Stimulated activated naive CD8-positive, alpha-beta T cell treated with anti-CD3 and anti-CD28 coated beads, Interleukin-15, amount 100 ng/mL, for 72 hours (primary cell): Measurements from ENCODE around the gene ITGA2B.

Experiments
- ATAC-seq: fragments of 150-1000 bp; cut with Tn5 transposase; 2 replicates; pipeline ENCODE4 v1.10.0; 2021; ENCODE audit warnings: mild to moderate bottlenecking, moderate library complexity
- DNase-seq, 2 donors: peaks; one replicate each; pipeline ENCODE4 v3.0.0; 2021 to 2022
- H3K27ac Mint-ChIP-seq, 2 donors: one replicate each; pipeline ENCODE4 v1.8.0; 2022; ENCODE audit warnings: mild to moderate bottlenecking in 2 of 2, mixed read lengths in 2 of 2, moderate library complexity in 2 of 2
- H3K27me3 Mint-ChIP-seq: one replicate; pipeline ENCODE4 v1.8.0; 2022; ENCODE audit warnings: mixed read lengths
- H3K4me1 Mint-ChIP-seq: one replicate; pipeline ENCODE4 v1.8.0; 2022; ENCODE audit warnings: mild to moderate bottlenecking, mixed read lengths
- H3K4me3 Mint-ChIP-seq, 2 donors: one replicate each; pipeline ENCODE4 v1.8.0; 2022; ENCODE audit warnings: mild to moderate bottlenecking in 2 of 2, mixed read lengths in 2 of 2, moderate library complexity in 1 of 2
- H3K9me3 Mint-ChIP-seq, 2 donors: one replicate each; pipeline ENCODE4 v1.8.0; 2022; ENCODE audit warnings: mixed read lengths in 2 of 2

Gene ITGA2B

DNA sequence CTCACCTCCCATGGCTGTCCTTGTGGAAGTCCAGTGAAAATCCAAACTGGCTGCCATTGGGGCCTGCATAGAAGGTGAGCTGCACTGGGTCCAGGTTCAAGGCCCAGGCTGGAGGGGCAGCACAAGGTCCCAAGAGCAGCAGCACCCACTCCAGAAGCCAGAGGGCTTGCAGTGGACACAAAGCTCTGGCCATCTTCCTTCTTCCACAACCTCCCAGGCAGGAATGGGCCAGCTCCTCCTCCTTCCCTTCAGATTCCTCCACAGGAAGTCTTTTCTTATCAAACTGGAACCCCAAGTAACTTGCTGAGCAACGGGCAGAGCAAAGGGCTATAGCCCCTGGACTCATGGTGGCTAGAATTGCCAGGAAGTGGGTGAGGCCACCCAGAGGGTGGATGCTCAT, at the start of gene ITGA2B:
Gene ITGA2B, minus strand, starts transcription at position 369 of the 400 bp plus-strand sequence. Its CDS starts 176 bp downstream, at position 193.
- ATAC-seq, result no peak
- H3K27ac Mint-ChIP-seq, result no peak within 1 kb of the TSS

DNA sequence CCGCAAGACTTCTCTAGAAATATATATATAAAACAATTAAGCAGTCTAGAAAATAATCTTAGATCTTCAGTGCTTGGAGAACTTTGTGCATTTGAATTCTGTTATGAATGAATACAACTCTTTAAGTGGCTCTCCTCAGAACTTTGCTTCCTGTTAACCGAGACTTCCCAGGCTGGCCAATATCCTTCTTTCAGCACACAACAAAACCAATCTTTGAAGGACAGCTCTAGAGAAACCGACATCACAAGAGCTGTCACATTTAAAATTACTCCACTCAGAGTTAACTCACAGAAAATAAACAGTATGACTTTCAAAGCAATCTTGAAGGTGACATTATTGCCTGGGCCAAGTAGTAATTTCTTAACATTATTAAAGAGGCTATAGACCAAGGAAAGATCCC, 49.7 kb upstream of the ITGA2B start:
- Mint-ChIP-seq H3K4me3 (no peak overlapping the region), H3K4me1 (peaks cover 18% of the 10 kb centered on the region), H3K9me3 (no peaks in the 10 kb centered on the region), H3K27me3 (no peaks in the 10 kb centered on the region), H3K27ac (no peak overlapping the region)
- ATAC-seq (no peak), DNase-seq (no peak)

More for the DNA sequence above, at the start of gene ITGA2B:
- Mint-ChIP-seq H3K27me3 (peaks cover 30% of the 10 kb centered on the region), H3K4me1 (peaks cover 37% of the 10 kb centered on the region), H3K4me3 (no peak within 1 kb of the TSS), H3K9me3 (peaks cover 4 to 9% of the 10 kb centered on the region in 2 donors)
- no peak for DNase-seq

DNA sequence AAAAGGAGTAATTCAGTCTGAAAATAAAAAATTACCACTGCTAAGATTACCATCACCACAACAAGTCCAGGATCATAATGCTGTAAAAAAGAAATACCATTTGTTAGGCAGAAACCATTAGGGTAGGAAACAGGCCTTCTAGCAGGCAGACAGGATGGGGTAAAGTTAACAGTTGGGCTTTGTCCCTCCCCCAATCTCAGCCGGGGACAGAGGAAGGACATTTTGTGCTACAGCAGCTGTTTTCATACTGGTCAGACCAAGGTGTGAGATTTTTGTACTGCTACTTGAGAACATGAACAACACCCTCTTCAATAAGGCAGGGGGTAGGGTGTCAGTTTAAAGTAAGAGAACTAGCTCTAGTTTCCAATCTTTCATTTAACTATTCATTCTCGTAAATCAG, 49.2 kb upstream of the ITGA2B start:
- no peaks in the 10 kb centered on the region for H3K9me3 Mint-ChIP-seq
- ATAC-seq, result no peak

DNA sequence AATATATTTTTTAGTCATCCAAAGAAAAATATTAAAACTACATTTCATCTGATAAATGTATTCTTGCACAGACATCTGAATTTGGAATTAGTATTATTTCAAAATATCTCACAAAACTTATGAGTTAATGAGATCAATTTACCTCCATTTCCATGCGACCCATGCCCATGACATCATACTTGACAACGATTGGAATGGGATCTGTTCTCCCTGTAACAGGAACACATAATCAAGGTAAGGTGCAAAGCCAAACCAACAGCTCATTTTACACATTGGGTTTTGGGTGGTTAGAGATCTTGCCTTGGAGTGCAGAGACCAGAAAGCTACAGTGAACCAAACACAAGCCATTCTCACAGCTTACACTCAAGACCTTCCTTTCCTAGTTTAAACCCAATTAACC, 46.9 kb upstream of the ITGA2B start:
- DNase-seq, result no peak
- Mint-ChIP-seq H3K4me1 (peaks cover 18% of the 10 kb centered on the region), H3K9me3 (no peaks in the 10 kb centered on the region), H3K27me3 (no peaks in the 10 kb centered on the region), H3K4me3 (no peak overlapping the region), H3K27ac (no peak overlapping the region)
- ATAC-seq, result no peak

More for the DNA sequence above, 49.2 kb upstream of the ITGA2B start:
- Mint-ChIP-seq H3K4me3 (no peak overlapping the region), H3K4me1 (peaks cover 18% of the 10 kb centered on the region), H3K27me3 (no peaks in the 10 kb centered on the region), H3K27ac (no peak overlapping the region)
- DNase-seq, result no peak

DNA sequence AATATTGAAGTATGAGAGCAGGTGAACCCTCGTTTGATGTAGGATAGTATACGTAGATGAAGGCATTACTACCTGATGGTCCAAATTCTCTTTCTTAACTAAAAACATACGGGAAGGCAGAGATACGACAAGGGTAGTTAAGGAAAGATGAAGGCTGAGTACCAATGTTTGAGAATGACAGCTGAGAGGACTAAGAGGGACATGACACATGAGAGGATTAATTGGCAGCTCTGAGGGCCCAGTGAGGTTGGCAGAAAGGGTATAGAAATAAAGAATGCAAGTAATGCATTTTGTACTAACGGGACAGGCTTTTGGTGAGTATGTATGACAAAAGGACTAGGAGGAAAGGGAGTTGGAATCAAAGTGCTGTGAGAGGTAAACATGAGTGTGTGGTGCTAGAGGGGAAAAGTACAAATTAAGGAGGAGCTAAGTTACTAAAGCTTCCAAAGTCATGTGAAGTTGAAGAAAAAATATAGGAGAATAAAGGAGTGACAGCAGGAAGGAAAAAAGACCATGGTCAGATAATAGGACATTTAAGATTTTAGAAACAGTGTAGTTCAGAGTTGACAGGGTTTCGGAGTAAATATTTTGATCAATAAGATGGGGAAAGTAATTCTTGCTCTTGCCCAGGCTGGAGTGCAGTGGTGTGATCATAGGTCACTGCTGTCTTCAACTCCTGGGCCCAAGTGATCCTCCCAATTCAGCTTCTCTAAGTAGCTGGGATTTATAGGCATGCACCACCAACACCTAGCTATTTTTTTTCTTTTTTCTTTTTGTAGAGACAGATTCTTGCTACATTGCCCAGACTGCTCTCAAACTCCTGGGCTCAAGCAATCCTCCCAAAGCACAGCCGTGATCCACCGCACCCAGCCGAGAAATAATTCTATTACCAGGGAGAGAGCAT, 43.1 kb upstream of the ITGA2B start:
- H3K27me3 Mint-ChIP-seq, result no peaks in the 10 kb centered on the region
- peak overlapping the region in 1 of 2 donors; percentile 3 for H3K27ac Mint-ChIP-seq
- no peaks in the 10 kb centered on the region for H3K9me3 Mint-ChIP-seq
- H3K4me3 Mint-ChIP-seq, result no peak overlapping the region
- H3K4me1 Mint-ChIP-seq, result no peaks in the 10 kb centered on the region
- DNase-seq (no peak), ATAC-seq (no peak)

DNA sequence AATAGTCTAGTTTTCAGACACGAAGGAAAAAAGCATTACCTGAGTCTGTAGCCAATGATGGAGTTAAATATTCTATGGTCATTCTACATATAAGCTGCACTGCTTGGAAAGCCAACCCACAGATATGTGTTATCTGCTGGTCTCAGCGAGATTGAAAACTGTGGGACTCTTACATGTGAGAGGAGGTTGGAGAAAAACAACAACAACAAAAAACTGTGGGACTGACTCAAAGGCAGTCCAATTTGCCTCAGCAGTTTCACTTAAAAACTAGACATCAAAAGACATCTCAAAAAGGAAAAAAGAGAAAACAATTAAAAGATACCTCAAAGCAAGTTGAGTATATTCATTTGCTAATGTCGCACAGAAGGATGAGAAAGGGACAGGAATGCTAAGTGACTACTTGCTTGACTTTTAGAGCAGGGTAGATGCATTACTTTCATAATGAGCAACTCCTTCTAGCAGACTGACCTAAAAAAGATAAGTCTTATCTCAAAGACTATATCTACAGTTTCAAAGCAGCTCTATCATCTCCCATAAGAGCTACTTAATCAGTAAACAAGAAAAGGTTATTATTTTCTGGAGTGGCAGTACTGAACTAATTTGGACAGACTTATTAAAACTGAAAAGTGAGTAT, 35.5 kb upstream of the ITGA2B start:
- no peak for ATAC-seq
- no peaks in the 10 kb centered on the region for H3K27me3 Mint-ChIP-seq
- H3K4me1 Mint-ChIP-seq, result no peaks in the 10 kb centered on the region
- H3K27ac Mint-ChIP-seq, result no peak overlapping the region
- DNase-seq, result no peak
- no peaks in the 10 kb centered on the region for H3K9me3 Mint-ChIP-seq
- H3K4me3 Mint-ChIP-seq, result no peak overlapping the region

DNA sequence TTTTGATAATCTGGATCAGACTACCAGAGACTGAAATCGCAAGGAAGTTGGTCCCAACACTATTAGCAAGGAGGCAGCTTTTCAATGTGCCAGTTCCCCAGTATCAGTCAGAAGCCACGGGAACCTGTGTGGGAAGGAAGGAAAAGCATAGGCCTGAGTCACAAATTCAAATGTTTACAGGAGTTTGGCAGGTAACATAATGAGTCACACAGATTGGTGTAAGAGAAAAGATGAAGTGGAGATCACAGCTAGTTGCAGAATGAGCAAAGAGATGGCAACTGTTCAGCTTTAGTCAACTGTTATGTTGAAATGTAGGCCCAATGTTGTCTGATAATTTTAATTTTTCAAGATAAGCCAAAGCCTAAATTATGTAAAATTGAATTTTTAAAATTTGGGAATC, 28.1 kb upstream of the ITGA2B start:
- DNase-seq, result no peak
- H3K4me3 Mint-ChIP-seq, result no peak overlapping the region
- H3K9me3 Mint-ChIP-seq, result no peaks in the 10 kb centered on the region
- H3K27ac Mint-ChIP-seq, result peak overlapping the region in 1 of 2 donors; percentile 91
- peaks cover 10% of the 10 kb centered on the region for H3K4me1 Mint-ChIP-seq
- ATAC-seq, result peak; percentile 39
- H3K27me3 Mint-ChIP-seq, result no peaks in the 10 kb centered on the region

DNA sequence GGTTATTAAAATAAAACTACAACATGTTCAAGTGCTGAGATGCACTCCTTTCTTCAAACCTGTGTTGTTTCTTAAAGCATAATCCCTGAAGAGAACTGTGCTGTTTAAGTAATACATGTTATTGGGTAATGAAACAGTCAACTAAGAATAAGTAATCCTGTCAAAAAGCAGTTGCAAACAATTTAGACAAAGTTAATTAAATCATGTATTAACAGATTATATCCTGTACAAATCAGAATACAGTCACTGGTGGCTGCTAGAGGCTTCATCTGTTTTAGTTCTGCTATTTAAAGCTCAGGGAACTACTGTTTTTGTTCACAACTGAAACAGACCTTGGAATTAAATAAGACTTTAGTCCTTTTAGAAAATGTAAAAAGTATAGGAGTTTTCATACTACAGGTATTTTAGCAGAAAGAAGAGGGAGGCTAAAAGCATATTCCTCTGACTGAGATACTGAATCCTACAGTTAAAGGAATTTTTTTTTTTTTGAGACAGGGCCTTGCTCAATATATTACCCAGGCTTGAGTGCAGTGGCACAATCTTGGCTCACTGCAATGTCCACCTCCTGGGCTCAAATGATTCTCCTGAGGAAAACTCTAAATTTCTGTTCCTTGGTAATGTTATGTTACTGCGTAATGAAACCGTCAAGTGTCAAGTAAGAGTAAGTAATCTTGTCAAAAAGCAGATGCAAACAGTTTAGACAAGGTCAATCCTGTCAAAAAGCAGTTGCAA, 27.3 kb upstream of the ITGA2B start:
- Mint-ChIP-seq H3K27ac (peak overlapping the region in 1 of 2 donors; percentile 19), H3K4me3 (no peak overlapping the region), H3K9me3 (no peaks in the 10 kb centered on the region), H3K27me3 (no peaks in the 10 kb centered on the region), H3K4me1 (peaks cover 10% of the 10 kb centered on the region)
- DNase-seq (no peak), ATAC-seq (no peak)

DNA sequence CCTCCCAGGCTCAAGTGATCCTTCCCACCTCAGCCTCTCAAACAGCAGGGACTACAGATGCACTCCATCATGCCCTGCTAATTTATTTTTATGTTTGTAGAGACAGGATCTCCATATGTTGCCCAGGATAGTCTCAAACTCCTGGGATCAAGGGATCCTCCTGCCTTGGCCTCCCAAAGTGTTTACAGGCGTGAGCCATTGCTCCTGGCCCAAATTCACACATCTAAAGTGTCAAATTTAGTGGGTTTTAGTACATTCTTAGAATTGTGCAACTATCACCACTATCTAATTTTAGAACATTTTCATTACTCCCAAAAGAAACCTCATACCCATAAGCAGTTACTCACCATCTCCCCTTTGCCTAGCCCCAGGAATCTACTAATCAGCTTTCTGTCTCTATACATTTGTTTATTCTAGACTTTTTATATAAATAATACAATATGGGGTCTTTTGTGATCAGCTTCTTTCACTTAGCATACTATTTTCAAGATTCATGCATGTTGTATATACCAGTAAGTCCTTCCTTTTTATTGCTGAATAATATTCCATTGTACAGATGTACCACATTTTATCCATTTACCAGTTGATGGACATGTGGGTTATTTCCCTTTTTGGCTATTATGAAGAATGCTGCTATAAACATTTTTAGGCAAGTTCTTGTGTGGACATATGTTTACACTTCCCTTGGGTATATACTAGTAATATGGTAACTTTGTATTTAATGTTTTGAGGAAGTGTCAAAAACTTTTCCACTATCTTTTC, 25.1 kb upstream of the ITGA2B start:
- no peak overlapping the region for H3K27ac Mint-ChIP-seq
- ATAC-seq, result no peak
- no peaks in the 10 kb centered on the region for H3K27me3 Mint-ChIP-seq
- no peaks in the 10 kb centered on the region for H3K9me3 Mint-ChIP-seq
- H3K4me1 Mint-ChIP-seq, result peaks cover 10% of the 10 kb centered on the region
- no peak for DNase-seq
- no peak overlapping the region for H3K4me3 Mint-ChIP-seq

DNA sequence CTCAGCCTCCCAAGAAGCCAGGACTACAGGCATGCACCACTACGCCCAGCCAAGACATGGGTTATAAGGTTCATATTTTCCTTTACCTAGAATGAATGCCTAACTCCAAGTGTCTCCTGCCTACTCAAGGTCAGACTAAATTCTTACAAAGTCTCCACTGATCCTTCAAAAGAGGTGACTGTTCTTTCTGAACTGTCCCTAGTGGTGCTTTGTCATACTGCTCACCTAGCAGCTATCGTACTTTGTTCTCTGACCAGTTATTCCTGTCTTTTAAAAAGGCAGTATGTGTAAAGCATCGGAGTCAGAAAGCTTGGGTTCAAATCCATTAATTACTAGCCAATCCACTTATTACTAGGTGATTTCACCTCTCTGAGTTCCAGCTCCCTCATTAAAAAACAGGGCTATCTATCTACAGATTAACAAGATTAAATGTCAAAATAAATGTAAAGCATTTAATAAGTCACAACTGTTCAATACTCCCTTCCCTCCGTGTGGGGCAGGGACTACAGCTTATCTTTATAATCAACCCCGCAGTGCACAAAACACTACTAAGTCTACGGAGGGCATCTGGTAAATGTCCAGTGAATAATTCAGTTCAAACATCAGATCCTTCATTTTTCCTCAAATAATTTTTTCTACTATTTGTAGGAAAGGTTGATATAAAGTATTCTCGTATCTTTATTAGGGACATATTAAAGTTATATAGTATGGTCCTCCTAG, 20.0 kb upstream of the ITGA2B start:
- H3K9me3 Mint-ChIP-seq, result no peaks in the 10 kb centered on the region
- no peak overlapping the region for H3K4me3 Mint-ChIP-seq
- no peaks in the 10 kb centered on the region for H3K27me3 Mint-ChIP-seq
- no peaks in the 10 kb centered on the region for H3K4me1 Mint-ChIP-seq
- DNase-seq (no peak), ATAC-seq (no peak)
- no peak overlapping the region for H3K27ac Mint-ChIP-seq

DNA sequence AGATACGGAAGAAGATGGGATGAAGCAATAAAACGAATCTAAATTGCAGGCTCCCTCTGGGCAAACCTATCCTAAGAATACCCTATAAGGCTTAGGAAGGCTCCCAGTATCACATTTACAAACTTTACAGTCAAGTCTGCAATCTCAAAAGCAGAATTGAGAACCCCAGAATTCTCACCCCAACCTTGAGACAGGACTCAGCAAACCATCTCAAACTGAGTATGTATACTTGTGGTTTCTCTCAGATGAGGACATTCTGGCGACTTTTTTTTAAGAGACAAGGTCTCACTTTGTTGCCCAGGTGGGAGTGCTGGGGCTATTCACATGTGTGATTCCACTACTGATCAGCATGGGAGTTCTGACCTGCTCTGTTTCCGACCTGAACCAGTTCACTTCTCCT, 19.3 kb upstream of the ITGA2B start:
- ATAC-seq (no peak), DNase-seq (no peak)
- H3K4me1 Mint-ChIP-seq, result no peaks in the 10 kb centered on the region
- H3K27me3 Mint-ChIP-seq, result no peaks in the 10 kb centered on the region
- no peaks in the 10 kb centered on the region for H3K9me3 Mint-ChIP-seq
- no peak overlapping the region for H3K27ac Mint-ChIP-seq
- H3K4me3 Mint-ChIP-seq, result no peak overlapping the region

DNA sequence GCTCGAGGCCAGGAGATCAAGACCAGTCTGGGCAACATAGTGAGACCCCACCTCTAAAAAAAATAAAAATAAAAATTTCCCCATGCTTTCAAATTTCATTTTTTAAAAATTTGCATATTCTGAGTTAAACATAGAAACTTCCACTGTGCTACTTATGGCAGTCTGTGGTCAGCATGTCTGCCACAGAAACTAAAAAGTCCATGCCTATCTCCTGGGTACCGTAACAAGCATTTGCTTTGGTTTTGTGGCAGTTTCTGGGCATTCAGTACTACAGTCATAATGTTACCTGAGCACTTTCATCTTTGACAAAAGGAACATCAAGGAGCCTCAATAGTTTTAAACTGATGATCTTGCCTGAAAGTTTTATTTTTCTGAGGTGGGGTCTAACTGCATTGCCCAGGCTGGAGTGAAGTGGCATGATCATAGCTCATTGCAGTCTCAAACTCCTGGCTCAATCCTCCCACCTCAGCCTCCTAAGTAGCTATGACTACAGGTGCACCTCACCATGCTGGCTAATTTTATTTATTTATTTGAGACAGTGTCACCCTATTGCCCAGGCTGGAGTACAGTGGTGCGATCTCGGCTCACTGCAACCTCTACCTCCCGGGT, 13.2 kb upstream of the ITGA2B start:
- Mint-ChIP-seq H3K27ac (peak overlapping the region; percentile 33 to 42), H3K4me1 (no peaks in the 10 kb centered on the region), H3K27me3 (no peaks in the 10 kb centered on the region), H3K4me3 (no peak overlapping the region), H3K9me3 (no peaks in the 10 kb centered on the region)
- ATAC-seq (peak; percentile 94), DNase-seq (peak in 1 of 2 donors; percentile 36)

DNA sequence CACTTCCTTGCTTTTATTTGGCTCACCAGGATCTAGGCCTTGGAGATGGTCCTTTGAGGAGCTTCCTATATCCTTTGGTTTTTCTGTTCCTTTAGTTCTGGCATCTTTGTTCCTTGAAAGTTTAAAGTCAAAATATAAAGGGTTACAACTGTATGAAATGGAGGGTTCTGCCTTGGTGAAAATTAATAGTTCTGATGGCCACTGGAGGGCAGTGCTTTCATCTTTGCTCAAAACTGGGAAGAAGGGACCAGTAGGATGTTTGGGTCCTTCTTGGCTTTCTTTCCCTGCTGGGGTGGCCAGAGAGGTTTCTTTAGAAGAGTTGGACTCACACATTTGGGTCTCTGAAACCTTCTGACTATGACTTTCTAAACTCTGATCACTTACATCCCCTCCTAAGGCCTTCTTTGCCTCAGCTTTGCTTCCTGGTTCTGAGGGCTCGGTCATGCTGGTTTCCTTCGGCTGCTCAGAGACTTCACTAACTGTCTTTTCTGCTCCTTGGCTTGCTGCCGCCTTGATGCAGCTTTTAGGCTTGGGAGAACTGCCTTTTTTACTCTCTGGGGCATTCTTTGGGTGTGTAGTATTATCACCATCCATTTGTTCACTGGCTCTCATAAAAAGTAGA, 10.9 kb upstream of the ITGA2B start:
- H3K27me3 Mint-ChIP-seq, result no peaks in the 10 kb centered on the region
- DNase-seq, result no peak
- H3K4me1 Mint-ChIP-seq, result no peaks in the 10 kb centered on the region
- H3K9me3 Mint-ChIP-seq, result no peaks in the 10 kb centered on the region
- H3K4me3 Mint-ChIP-seq, result no peak overlapping the region
- H3K27ac Mint-ChIP-seq, result peak overlapping the region in 1 of 2 donors; percentile 52
- ATAC-seq, result no peak
